Naive thymus-derived CD4-positive, alpha-beta T cell (primary cell): Measurements from ENCODE around the gene CABP4. TPM values are rescaled to one million over a fixed set of nuclear protein-coding genes. Genes with fewer than 3 reads are reported as not detected.
A peak's percentile ranks its signal among the peaks of the same experiment; 100 is the strongest.

Experiments used
- ATAC-seq: fragments of 150-1000 bp; cut with Tn5 transposase; 2 replicates; pipeline ENCODE4 v1.10.0; 2021; ENCODE audit warnings: mild to moderate bottlenecking, moderate library complexity
- CTCF ChIA-PET: fragments of 350-600 bp; sonication (Branson Sonifier 250); formaldehyde crosslinking; loops from one replicate; lab custom pipeline; 2021; ENCODE audit warnings: antibody characterized with exemption; lab: Charles Lee
- POLR2A ChIA-PET: fragments of 350-600 bp; sonication (Branson Sonifier 250); formaldehyde crosslinking; loops from one replicate; lab custom pipeline; 2021; ENCODE audit warnings: antibody characterized with exemption, inconsistent platforms; lab: Charles Lee
- DNase-seq, 9 donors: peaks; one replicate each; pipeline versions ENCODE4 v3.0.0 to v3.0.0-alpha.2; 2020 to 2022; ENCODE audit warnings: mixed read lengths in 1 of 9
- H3K27ac ChIP-seq: one replicate; pipeline ENCODE4 v1.7.0; 2013; ENCODE audit warnings: mild to moderate bottlenecking, low read depth, low read length, moderate library complexity
- H3K27me3 ChIP-seq, 2 donors: one replicate each; pipeline ENCODE4 v1.7.0; 2013; ENCODE audit warnings: low read length in 2 of 2, mild to moderate bottlenecking in 2 of 2, moderate library complexity in 2 of 2; ENCODE audit not compliant: control insufficient read depth in 2 of 2, insufficient read depth in 2 of 2
- H3K36me3 ChIP-seq, 3 experiments: 1 replicate in 2 of 3; 2 replicates in 1 of 3; pipeline ENCODE4 v1.7.0; 2013; ENCODE audit warnings: low read length in 3 of 3, mild to moderate bottlenecking in 3 of 3, moderate library complexity in 1 of 3; ENCODE audit not compliant: insufficient read depth in 3 of 3, control insufficient read depth in 2 of 3
- H3K4me1 ChIP-seq, 2 donors: one replicate each; pipeline ENCODE4 v1.7.0; 2013; ENCODE audit warnings: low read length in 2 of 2, mild to moderate bottlenecking in 2 of 2, moderate library complexity in 1 of 2; ENCODE audit not compliant: control insufficient read depth in 2 of 2, insufficient read depth in 2 of 2
- H3K4me3 ChIP-seq: 2 replicates; pipeline ENCODE4 v1.7.0; 2013; ENCODE audit warnings: mild to moderate bottlenecking, low read length
- H3K9me3 ChIP-seq, 3 experiments: 1 replicate in 2 of 3; 2 replicates in 1 of 3; pipeline ENCODE4 v1.7.0; 2013; ENCODE audit warnings: low read length in 3 of 3; ENCODE audit not compliant: control insufficient read depth in 2 of 3
- H3K27ac Mint-ChIP-seq, 9 donors: one replicate each; pipeline ENCODE4 v1.8.0; 2020 to 2022; ENCODE audit warnings: mixed read lengths in 9 of 9, mild to moderate bottlenecking in 8 of 9, moderate library complexity in 5 of 9, inconsistent platforms in 2 of 9
- H3K27me3 Mint-ChIP-seq, 5 donors: one replicate each; pipeline ENCODE4 v1.8.0; 2021 to 2022; ENCODE audit warnings: mixed read lengths in 5 of 5, mild to moderate bottlenecking in 1 of 5
- H3K36me3 Mint-ChIP-seq, 5 donors: one replicate each; pipeline ENCODE4 v1.8.0; 2020 to 2022; ENCODE audit warnings: mixed read lengths in 5 of 5, mild to moderate bottlenecking in 3 of 5, inconsistent platforms in 1 of 5
- H3K4me1 Mint-ChIP-seq, 7 donors: one replicate each; pipeline ENCODE4 v1.8.0; 2020 to 2022; ENCODE audit warnings: mixed read lengths in 7 of 7, mild to moderate bottlenecking in 3 of 7, inconsistent platforms in 1 of 7
- H3K4me3 Mint-ChIP-seq, 10 donors: one replicate each; pipeline ENCODE4 v1.8.0; 2020 to 2022; ENCODE audit warnings: mild to moderate bottlenecking in 10 of 10, mixed read lengths in 10 of 10, moderate library complexity in 6 of 10, inconsistent platforms in 2 of 10
- H3K9me3 Mint-ChIP-seq, 11 donors: one replicate each; pipeline ENCODE4 v1.8.0; 2020 to 2022; ENCODE audit warnings: mixed read lengths in 11 of 11, mild to moderate bottlenecking in 4 of 11, inconsistent platforms in 1 of 11, moderate library complexity in 1 of 11
- intact Hi-C, 2 donors: fragments of 100-400 bp; cut with micrococcal nuclease; formaldehyde crosslinking; loops; one replicate each; pipeline ENCODE4 v1.15.1; 2023
- polyA plus RNA-seq, 2 donors: library from polyadenylated mRNA; unstranded; fragments of 300-500 nt; fragmentation: Illumina TruSeq; gene quantifications; one replicate each; pipeline ENCODE4 v1.2.3, GENCODE V29; 2021
- total RNA-seq, 6 experiments: library from RNA in 5 of 6; stranded (reverse) in 5 of 6; gene quantifications; 1 replicate in 5 of 6; 2 replicates in 1 of 6; pipeline ENCODE4 v1.2.3 and lab custom pipeline; 2021 to 2026

The CABP4 gene
- total and polyA plus RNA-seq, 7 experiments from 2014 or later = 1.2 to 17.1 (median 2.9) TPM

DNA sequence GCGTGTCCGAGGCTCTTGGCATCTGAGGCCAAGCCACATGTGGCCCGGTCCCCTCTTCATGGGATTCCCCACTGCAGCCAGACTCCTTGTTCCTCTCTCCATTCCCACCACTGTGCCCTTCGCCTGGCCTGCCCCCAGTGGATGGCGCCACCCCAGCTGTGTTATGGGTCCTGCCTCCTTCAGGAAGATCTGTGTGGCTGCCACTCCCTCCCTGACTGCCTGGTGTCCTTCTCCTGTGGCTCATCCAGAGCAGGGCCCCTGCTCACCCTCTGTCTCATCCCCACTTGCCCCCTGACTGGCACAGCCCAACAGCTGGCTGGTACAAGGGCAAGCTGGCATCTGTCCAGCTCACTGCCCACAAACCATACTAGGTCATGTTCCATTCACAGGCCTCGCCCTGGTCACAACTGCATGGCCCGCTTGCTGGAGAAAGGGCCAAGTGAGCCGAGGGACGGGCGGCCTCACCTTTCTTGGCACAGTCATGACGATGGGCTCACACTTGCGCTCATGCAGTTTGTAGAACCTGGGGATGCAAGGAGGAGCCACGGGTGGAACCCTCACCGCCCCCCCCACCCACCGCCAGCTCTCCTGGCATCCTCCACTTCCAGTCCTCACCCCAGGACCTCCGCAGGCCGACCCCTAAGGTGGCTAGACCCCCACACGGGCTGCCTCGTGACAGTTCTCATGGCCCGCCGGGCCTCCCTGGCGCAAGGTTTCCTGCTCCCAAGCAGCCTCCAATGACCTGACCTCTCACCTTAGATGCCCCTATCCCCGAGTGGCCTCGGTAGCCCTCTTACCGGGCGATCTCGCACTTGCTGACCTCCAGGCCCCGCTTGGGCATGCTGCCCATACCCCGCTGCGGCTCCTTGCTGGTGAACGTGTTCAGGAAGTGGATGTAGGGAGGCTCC, 15.6 kb upstream of the CABP4 start:
- DNase-seq = peak in 3 of 9 donors; percentile 36 to 57 (median 40)

DNA sequence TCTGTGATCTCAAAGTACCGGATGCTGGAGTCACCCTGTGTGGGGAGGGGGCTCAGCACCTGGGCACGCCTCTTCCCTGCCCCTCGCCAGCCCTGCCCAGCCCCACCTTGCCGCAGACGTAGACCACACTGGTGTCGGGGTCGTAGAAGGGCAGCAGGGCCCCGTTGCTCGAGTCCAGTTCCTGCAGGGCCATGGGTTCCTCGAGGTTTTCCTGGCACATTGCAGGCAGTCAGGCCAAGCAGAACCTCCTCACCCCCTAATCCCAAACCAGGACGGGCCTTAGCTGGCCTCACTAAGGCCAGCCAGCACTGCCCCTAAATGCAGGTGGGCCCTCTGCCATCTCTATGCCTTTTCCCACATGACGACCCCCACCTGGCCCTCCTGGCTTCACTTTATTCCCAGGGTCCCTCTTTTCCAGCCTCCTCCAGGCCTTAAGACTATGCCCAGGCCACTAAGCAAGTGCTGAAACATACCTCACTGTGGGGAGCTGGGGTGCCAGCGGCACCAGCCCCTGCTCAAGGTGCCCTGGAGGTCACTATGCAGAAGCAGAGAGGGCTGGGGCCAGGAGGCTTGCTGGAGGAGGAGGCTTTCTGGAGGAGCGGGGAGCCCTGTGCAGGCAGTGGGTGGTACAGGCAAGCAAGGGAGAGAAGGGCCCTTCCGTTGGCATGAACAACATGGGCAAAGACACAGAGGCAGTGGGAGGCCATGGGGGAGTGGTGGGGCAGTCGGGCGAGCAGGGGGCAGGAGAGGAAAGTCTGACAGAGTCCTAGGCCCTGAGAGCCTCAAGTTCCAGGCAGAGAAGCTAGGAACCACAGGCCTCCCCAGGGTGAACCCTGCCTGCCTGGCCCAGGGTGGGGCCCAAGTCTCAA, 14.7 kb upstream of the CABP4 start:
- peak overlapping the region; percentile 90 to 97 (median 93) for H3K27ac Mint-ChIP-seq
- ChIA-PET CTCF (interaction anchor here (5.9 kb wide), 1 partner anchor 38 kb away, joined by 37 read pairs; the partner anchor contains the start of genes PPP1CA and TBC1D10C), POLR2A (interaction anchor here (1.1 to 31.8 kb wide), 12 partner anchors 10 to 95 kb away, joined by 3 to 1530 read pairs (median 36); partner anchors contain the start of genes AIP, CABP4, CARNS1 and GPR152)
- peak overlapping the region; percentile 85 to 99 (median 97) for H3K4me3 Mint-ChIP-seq
- DNase-seq (peak in 1 of 9 donors; percentile 28), ATAC-seq (no peak)
- H3K27ac ChIP-seq = peak overlapping the region; percentile 85
- intact Hi-C loops = no loop called here
- H3K27me3 ChIP-seq = no peaks in the 10 kb centered on the region
- peaks cover 38 to 64% of the 10 kb centered on the region in 2 donors for H3K4me1 ChIP-seq
- peaks cover 0 to 39% (median 0%) of the 10 kb centered on the region in 5 donors for H3K36me3 Mint-ChIP-seq
- H3K9me3 ChIP-seq = no peaks in the 10 kb centered on the region
- no peaks in the 10 kb centered on the region for H3K27me3 Mint-ChIP-seq
- peaks cover 0 to 14% (median under 1%) of the 10 kb centered on the region in 3 experiments for H3K36me3 ChIP-seq
- peak overlapping the region; percentile 100 for H3K4me3 ChIP-seq
- H3K9me3 Mint-ChIP-seq = peaks cover 0 to 1% (median 0%) of the 10 kb centered on the region in 11 donors
- peaks cover 45 to 77% (median 60%) of the 10 kb centered on the region in 7 donors for H3K4me1 Mint-ChIP-seq

More for the DNA sequence above, 15.6 kb upstream of the CABP4 start:
- CTCF ChIA-PET = interaction anchor here (0.8 to 5.9 kb wide), 8 partner anchors 12 to 37 kb away, joined by 3 to 37 read pairs (median 4); partner anchors contain the start of genes PPP1CA, TBC1D10C and TMEM134
- intact Hi-C loops = no loop called here
- Histone ChIP-seq H3K27ac (peak overlapping the region; percentile 85), H3K36me3 (peaks cover 0 to 23% (median 8%) of the 10 kb centered on the region in 3 experiments), H3K27me3 (no peaks in the 10 kb centered on the region), H3K4me3 (peak overlapping the region; percentile 100), H3K4me1 (peaks cover 38 to 64% of the 10 kb centered on the region in 2 donors), H3K9me3 (no peaks in the 10 kb centered on the region)
- H3K27me3 Mint-ChIP-seq = no peaks in the 10 kb centered on the region
- H3K4me3 Mint-ChIP-seq = peak overlapping the region; percentile 85 to 99 (median 97)
- ATAC-seq = no peak
- H3K9me3 Mint-ChIP-seq = peaks cover 0 to 1% (median 0%) of the 10 kb centered on the region in 11 donors
- H3K27ac Mint-ChIP-seq = peak overlapping the region; percentile 90 to 97 (median 95)
- POLR2A ChIA-PET = interaction anchor here (0.6 to 31.8 kb wide), 14 partner anchors 9 to 172 kb away, joined by 3 to 1530 read pairs (median 37); partner anchors contain the start of genes AIP, CABP4, CARNS1 and CDK2AP2
- H3K4me1 Mint-ChIP-seq = peaks cover 40 to 74% (median 57%) of the 10 kb centered on the region in 7 donors
- H3K36me3 Mint-ChIP-seq = peaks cover 0 to 43% (median 0%) of the 10 kb centered on the region in 5 donors

DNA sequence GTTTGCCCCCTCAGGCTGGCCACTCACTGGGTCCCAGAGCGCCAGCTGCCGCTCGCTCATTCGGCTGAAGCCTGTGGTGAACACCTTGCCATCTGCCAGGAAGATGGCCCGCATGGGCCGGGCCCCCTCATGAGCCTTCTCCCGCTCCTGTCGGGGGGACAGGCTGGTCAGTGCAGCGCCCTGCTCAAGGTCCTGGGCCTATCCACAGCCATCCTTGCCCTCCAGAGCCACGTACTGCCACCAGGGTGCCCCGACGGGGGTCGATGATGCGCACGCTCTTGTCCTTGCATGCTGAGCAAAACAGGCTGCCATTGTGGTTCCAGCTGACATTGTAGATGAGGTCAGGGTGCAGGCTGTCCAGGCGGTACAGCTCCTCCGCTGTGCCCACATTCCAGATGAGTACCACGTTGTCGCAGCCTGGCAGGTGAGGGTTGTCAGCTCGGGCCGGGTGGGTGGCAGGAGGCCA, 14.0 kb upstream of the CABP4 start:
- Mint-ChIP-seq H3K27me3 (no peaks in the 10 kb centered on the region), H3K36me3 (peaks cover 0 to 39% (median 0%) of the 10 kb centered on the region in 5 donors), H3K9me3 (peaks cover 0 to 1% (median 0%) of the 10 kb centered on the region in 11 donors), H3K4me3 (peak overlapping the region in 9 of 10 donors; percentile 19 to 99 (median 56)), H3K27ac (peak overlapping the region; percentile 75 to 97 (median 93)), H3K4me1 (peaks cover 51 to 79% (median 64%) of the 10 kb centered on the region in 7 donors)
- ATAC-seq (no peak), DNase-seq (peak in 2 of 9 donors; percentile 24 to 25)
- no peaks in the 10 kb centered on the region for H3K27me3 ChIP-seq
- no peaks in the 10 kb centered on the region for H3K9me3 ChIP-seq
- peaks cover 41 to 64% of the 10 kb centered on the region in 2 donors for H3K4me1 ChIP-seq
- CTCF ChIA-PET = interaction anchor here (5.9 kb wide), 1 partner anchor 39 kb away, joined by 37 read pairs; the partner anchor contains the start of genes PPP1CA and TBC1D10C
- POLR2A ChIA-PET = interaction anchor here (0.8 to 31.8 kb wide), 12 partner anchors 11 to 95 kb away, joined by 3 to 1530 read pairs (median 29); partner anchors contain the start of genes AIP, CABP4, CARNS1 and GPR152
- no peak overlapping the region for H3K4me3 ChIP-seq
- peak overlapping the region; percentile 85 for H3K27ac ChIP-seq
- H3K36me3 ChIP-seq = peaks cover 0 to 8% (median 0%) of the 10 kb centered on the region in 3 experiments
- intact Hi-C loops = no loop called here

DNA sequence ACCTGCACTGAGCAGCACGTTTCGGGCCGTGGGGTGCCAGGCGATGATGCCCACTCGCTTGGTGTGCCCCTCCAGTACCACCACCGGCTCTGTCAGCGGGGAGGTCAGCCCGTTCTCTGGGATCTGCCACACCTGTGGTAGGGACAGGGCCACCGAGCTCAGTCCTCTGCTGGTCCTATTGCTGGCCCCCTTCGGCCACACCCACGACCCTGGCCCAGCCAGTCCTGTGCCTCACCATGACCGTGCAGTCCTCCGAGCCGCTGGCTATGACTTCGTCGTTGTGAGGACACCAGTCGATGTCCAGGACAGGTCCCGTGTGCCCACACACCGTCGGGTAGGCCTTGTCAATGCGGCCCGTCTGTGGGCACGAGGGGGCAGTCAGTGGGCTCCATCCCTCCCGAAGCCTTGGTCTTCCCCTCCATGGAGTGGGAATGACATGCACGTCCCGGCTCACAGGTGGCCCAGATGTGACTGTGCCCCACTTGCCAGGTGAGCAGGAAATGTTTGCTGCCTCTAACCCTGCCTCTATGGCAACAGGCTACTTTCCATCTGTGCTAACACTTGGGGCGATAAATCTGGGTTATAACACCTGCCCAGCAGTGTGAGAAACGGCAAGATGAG, 13.3 kb upstream of the CABP4 start:
- H3K9me3 Mint-ChIP-seq = peaks cover 0 to 1% (median 0%) of the 10 kb centered on the region in 11 donors
- ATAC-seq = no peak
- H3K36me3 Mint-ChIP-seq = peaks cover 0 to 33% (median 0%) of the 10 kb centered on the region in 5 donors
- ChIA-PET POLR2A (interaction anchor here (0.8 to 31.8 kb wide), 9 partner anchors 10 to 96 kb away, joined by 3 to 1530 read pairs (median 66); partner anchors contain the start of genes AIP, CABP4, CARNS1 and GPR152), CTCF (interaction anchor here (5.9 kb wide), 1 partner anchor 40 kb away, joined by 37 read pairs; the partner anchor contains the start of genes PPP1CA and TBC1D10C)
- no peak overlapping the region for H3K4me3 ChIP-seq
- peaks cover 0 to 7% (median 0%) of the 10 kb centered on the region in 3 experiments for H3K36me3 ChIP-seq
- H3K27ac Mint-ChIP-seq = peak overlapping the region; percentile 84 to 95 (median 90)
- no peaks in the 10 kb centered on the region for H3K27me3 ChIP-seq
- no peaks in the 10 kb centered on the region for H3K27me3 Mint-ChIP-seq
- intact Hi-C loops = loop anchor here in 1 of 2 donors (1.0 kb wide), 2 partner anchors 14 to 27 kb away; partner anchors contain the start of genes RPS6KB2 and TMEM134
- H3K4me1 ChIP-seq = peaks cover 44 to 68% of the 10 kb centered on the region in 2 donors
- H3K4me1 Mint-ChIP-seq = peaks cover 53 to 79% (median 66%) of the 10 kb centered on the region in 7 donors
- peak overlapping the region; percentile 13 to 99 (median 61) for H3K4me3 Mint-ChIP-seq
- DNase-seq = peak in 6 of 9 donors; percentile 43 to 61 (median 52)
- no peaks in the 10 kb centered on the region for H3K9me3 ChIP-seq
- peak overlapping the region; percentile 85 for H3K27ac ChIP-seq
